Esophagus muscularis mucosa (tissue), 4 donors: Measurements from ENCODE around the gene ASCL4. TPM values are rescaled to one million over a fixed set of nuclear protein-coding genes. Genes with fewer than 3 reads are reported as not detected.

ENCODE experiments used
- DNase-seq: peaks from one replicate; pipeline ENCODE4 v3.0.0-alpha.2; 2017; ENCODE audit errors: extremely low spot score
- H3K27ac ChIP-seq, 4 donors: fragments of 200-600 bp; sonication (generic); replicated peaks in 1 of 4; 1 replicate in 3 of 4; 2 replicates in 1 of 4; pipeline ENCODE4 v1.5.1; 2016 to 2019; ENCODE audit warnings: mild to moderate bottlenecking in 1 of 4
- H3K27me3 ChIP-seq, 4 donors: fragments of 200-600 bp; sonication (generic); one replicate each; pipeline versions ENCODE4 v1.5.1 to v1.6.0; 2016 to 2019
- H3K36me3 ChIP-seq, 4 donors: fragments of 200-600 bp; sonication (generic); one replicate each; pipeline ENCODE4 v1.5.1; 2016 to 2019
- H3K4me1 ChIP-seq, 4 donors: fragments of 200-600 bp; sonication (generic); one replicate each; pipeline ENCODE4 v1.5.1; 2016 to 2019
- H3K4me3 ChIP-seq, 4 donors: fragments of 200-600 bp; sonication (generic); 1 replicate in 2 of 4; 2 replicates in 2 of 4; pipeline ENCODE4 v1.5.1; 2016 to 2019; ENCODE audit warnings: mild to moderate bottlenecking in 4 of 4, moderate library complexity in 1 of 4
- H3K9me3 ChIP-seq, 4 donors: fragments of 200-600 bp; sonication (generic); 1 replicate in 3 of 4; 2 replicates in 1 of 4; pipeline ENCODE4 v1.5.1; 2016 to 2019
- EP300 ChIP-seq: sonication (generic); formaldehyde crosslinking; IDR thresholded peaks from one replicate; pipeline ENCODE4 v1.6.1; 2017; ENCODE audit warnings: antibody characterized with exemption
- POLR2A ChIP-seq: fragments of 450-650 bp; IDR thresholded peaks from one replicate; pipeline ENCODE4 v1.6.1; 2017; ENCODE audit warnings: antibody characterized with exemption, moderate library complexity, mild to moderate bottlenecking, low read depth
- POLR2AphosphoS5 ChIP-seq, 2 donors: sonication (generic); formaldehyde crosslinking; IDR thresholded peaks; one replicate each; pipeline ENCODE4 v1.6.1; 2017; ENCODE audit warnings: antibody characterized with exemption in 2 of 2
- WGBS: methylation state at CpG from one replicate; pipeline ENCODE4 v1.1.5; 2018; 5-methylcytosine and 5-hydroxymethylcytosine counted together
- intact Hi-C: fragments of 100-400 bp; cut with DNase I; formaldehyde crosslinking; loops from one replicate; pipeline ENCODE4 v1.15.1; 2023
- total RNA-seq, 4 donors: library from RNA; depleted of rRNA; stranded (reverse); fragments of >200 nt; gene quantifications; one replicate each; pipeline versions ENCODE4 v1.1.0 to v1.2.1, GENCODE V29; 2016
- TF ChIP-seq, protein P1 (sequence below), 3 experiments: fragments of 200-600 bp in 2 of 3; fragments of 450-650 bp in 1 of 3; sonication (generic) in 2 of 3; IDR thresholded peaks; one replicate each; pipeline ENCODE4 v1.5.1; 2017 to 2019; ENCODE audit warnings: antibody characterized with exemption in 3 of 3, mild to moderate bottlenecking in 2 of 3, moderate library complexity in 1 of 3

ASCL4 gene
- total RNA-seq, 4 donors from 2014 or later, result not detected

DNA sequence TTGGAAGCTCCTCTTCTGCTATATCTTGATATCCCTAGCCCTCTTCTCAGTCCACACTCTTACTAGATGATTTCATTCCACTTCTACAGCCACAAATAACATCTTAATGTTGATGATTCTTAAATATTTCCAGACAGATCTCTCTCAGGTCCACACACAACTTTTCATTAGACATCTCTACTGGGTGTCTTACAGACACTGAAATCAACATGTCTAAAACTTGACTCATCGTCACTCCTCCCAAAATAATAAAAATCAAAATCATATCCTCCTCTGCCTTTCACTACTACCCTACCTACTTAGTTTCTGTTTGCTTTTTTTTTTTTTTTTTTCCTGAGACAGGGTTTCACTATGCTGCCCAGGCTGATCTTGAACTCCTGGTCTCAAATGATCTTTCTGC is 25.4 kb upstream of the ASCL4 start:
- Histone ChIP-seq H3K27me3 (no peaks in the 10 kb centered on the region), H3K9me3 (no peaks in the 10 kb centered on the region), H3K27ac (no peak overlapping the region), H3K4me1 (peaks cover 0 to 20% (median 7%) of the 10 kb centered on the region in 4 donors), H3K4me3 (no peak overlapping the region), H3K36me3 (peaks cover 61 to 98% (median 81%) of the 10 kb centered on the region in 4 donors)
- TF ChIP-seq POLR2AphosphoS5 (IDR thresholded peaks at IDR 0.05) (no peak), POLR2A (no peak), EP300 (no peak)
- TF ChIP-seq, protein P1, sequence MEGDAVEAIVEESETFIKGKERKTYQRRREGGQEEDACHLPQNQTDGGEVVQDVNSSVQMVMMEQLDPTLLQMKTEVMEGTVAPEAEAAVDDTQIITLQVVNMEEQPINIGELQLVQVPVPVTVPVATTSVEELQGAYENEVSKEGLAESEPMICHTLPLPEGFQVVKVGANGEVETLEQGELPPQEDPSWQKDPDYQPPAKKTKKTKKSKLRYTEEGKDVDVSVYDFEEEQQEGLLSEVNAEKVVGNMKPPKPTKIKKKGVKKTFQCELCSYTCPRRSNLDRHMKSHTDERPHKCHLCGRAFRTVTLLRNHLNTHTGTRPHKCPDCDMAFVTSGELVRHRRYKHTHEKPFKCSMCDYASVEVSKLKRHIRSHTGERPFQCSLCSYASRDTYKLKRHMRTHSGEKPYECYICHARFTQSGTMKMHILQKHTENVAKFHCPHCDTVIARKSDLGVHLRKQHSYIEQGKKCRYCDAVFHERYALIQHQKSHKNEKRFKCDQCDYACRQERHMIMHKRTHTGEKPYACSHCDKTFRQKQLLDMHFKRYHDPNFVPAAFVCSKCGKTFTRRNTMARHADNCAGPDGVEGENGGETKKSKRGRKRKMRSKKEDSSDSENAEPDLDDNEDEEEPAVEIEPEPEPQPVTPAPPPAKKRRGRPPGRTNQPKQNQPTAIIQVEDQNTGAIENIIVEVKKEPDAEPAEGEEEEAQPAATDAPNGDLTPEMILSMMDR (IDR thresholded peaks at IDR 0.05), result no peak
- intact Hi-C loops, result no loop called here
- no peak for DNase-seq
- WGBS, result 92% methylated on average over 1 of the region's 1 CpG

DNA sequence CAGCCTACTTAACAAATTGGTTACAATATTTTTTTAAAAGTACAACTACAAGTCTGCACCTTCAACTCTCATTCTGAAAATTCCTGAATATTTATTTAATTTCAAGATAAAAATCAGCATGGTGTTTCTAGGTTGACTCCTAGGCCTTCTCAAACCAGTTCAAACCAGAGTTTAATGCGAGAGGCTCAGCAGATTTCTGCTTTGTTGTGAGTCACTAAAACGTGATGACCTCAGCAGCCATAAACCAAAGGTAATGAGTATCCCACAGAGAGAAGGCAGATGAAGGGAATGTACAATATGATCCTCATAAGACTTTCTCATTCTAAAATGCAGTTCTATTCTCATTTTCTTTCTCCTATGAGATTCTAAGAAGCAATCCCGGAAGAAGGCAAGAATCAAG is 15.1 kb upstream of the ASCL4 start:
- DNase-seq, result no peak
- no peak for TF ChIP-seq POLR2A
- no peak for TF ChIP-seq EP300
- TF ChIP-seq, protein P1 (IDR thresholded peaks at IDR 0.05), result no peak
- no peak for TF ChIP-seq POLR2AphosphoS5 (IDR thresholded peaks at IDR 0.05)
- Histone ChIP-seq H3K27me3 (no peaks in the 10 kb centered on the region), H3K4me1 (peaks cover 23 to 42% (median 38%) of the 10 kb centered on the region in 4 donors), H3K4me3 (peak overlapping the region; percentile 82 to 91 (median 84)), H3K9me3 (no peaks in the 10 kb centered on the region), H3K36me3 (peaks cover 24 to 33% (median 29%) of the 10 kb centered on the region in 4 donors), H3K27ac (no peak overlapping the region)
- intact Hi-C loops, result no loop called here
- WGBS, result 55% methylated on average over 3 of the region's 3 CpGs

DNA sequence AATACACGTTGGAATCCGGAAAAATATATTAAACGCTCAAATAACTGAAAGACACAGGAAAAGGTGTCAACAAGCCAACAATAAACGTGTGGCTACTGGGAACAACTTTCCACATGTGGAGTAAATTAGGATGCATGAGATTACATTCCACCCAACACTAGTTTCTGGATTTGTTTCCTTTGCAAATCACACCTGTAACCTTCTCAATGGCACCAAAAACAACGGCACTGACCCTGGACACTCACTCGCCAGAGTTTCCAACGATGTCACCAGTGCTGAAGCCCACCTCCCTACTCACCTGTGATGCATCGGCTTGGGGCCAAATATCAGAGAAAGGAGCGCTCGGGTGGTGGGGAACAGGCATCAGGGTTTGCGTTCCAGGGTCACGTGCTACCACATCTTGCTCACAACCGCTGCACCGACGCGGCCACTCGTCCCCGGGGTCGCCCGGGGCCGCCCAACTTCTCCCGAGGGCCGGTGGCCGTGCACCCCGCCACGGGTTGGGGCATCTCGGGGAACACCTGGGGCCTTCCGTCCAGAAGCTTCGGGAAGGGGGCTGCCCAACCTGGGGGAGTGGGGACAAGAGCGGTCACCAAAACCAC is 14.2 kb upstream of the ASCL4 start:
- TF ChIP-seq POLR2AphosphoS5 (IDR thresholded peaks at IDR 0.05) (no peak), EP300 (no peak), POLR2A (no peak)
- TF ChIP-seq, protein P1 (IDR thresholded peaks at IDR 0.05), result no peak
- 4% methylated on average over 20 of the region's 30 CpGs for WGBS
- peak overlapping the region; percentile 82 to 91 (median 84) for H3K4me3 ChIP-seq
- peaks cover 15 to 24% (median 20%) of the 10 kb centered on the region in 4 donors for H3K36me3 ChIP-seq
- no peak for DNase-seq
- peak overlapping the region; percentile 69 to 79 (median 77) for H3K27ac ChIP-seq
- H3K4me1 ChIP-seq, result peaks cover 23 to 42% (median 38%) of the 10 kb centered on the region in 4 donors
- no peaks in the 10 kb centered on the region for H3K27me3 ChIP-seq
- H3K9me3 ChIP-seq, result no peaks in the 10 kb centered on the region
- intact Hi-C loops, result loop anchor here (5.0 to 10.0 kb wide), 2 partner anchors 73 to 124 kb away; partner anchors contain the start of gene PWP1

DNA sequence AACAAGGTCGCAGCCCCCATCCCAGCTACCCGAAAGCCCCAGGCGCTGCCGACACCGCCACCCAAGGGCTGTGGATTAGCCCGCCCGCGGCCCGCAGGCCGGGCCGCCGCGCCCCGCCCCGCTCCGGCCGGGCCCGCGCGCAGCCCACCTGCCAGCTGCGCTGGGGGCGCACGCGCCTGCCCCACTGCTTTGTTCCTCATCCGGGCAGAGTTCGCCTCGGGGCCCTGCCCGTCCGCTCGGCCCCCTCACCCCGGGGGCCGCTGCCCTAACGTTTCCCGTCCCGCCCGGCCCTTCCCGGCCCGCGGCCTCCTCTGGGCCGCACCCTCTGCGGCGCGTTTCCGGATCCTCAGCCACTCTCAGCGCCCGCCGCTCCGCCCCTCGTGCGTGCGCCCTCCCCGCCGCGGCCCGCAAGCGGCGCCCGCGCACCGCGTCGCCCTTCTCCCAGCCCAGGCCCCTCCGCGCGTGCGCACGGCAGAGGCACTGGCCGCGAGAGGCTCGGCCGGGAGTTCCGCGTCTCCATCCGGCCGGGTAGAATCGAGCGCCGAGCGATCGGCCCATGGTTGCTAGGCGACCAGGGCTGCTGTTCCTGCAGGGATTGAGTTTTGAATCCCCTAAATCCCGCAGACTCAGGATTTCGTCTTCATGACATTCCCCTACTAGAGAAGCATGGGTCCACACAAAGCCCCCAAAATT is 13.5 kb upstream of the ASCL4 start, which contains the start of gene PRDM4:
Gene PRDM4 (minus strand): TSS at position 329 of the 693 bp plus-strand sequence. CDS start 622 bp downstream, outside the sequence.
- Histone ChIP-seq H3K36me3 (peaks cover 9 to 18% (median 14%) of the 10 kb centered on the region in 4 donors), H3K27ac (peak within 1 kb of the TSS; percentile 69 to 79 (median 77)), H3K4me1 (peaks cover 23 to 42% (median 38%) of the 10 kb centered on the region in 4 donors), H3K4me3 (peak within 1 kb of the TSS; percentile 82 to 91 (median 84)), H3K9me3 (no peaks in the 10 kb centered on the region), H3K27me3 (no peaks in the 10 kb centered on the region)
- intact Hi-C loops, result loop anchor here (5.0 to 10.0 kb wide), 2 partner anchors 74 to 124 kb away; partner anchors contain the start of gene PWP1
- peak; percentile 97 for DNase-seq
- TF ChIP-seq, protein P1 (IDR thresholded peaks at IDR 0.05), result peak; percentile 40 to 63 (median 43)
- TF ChIP-seq POLR2A (peak; percentile 65), POLR2AphosphoS5 (IDR thresholded peaks at IDR 0.05) (peak; percentile 90 to 94), EP300 (no peak)
- WGBS, result 2% methylated on average over 29 of the region's 83 CpGs
